Measurements from ENCODE around the gene CHMP3. TPM values are rescaled to one million over a fixed set of nuclear protein-coding genes. Genes with fewer than 3 reads are reported as not detected.

The CHMP3 gene
- total and polyA plus RNA-seq, 2 experiments from 2014 or later: 57.0 to 74.4 TPM

DNA sequence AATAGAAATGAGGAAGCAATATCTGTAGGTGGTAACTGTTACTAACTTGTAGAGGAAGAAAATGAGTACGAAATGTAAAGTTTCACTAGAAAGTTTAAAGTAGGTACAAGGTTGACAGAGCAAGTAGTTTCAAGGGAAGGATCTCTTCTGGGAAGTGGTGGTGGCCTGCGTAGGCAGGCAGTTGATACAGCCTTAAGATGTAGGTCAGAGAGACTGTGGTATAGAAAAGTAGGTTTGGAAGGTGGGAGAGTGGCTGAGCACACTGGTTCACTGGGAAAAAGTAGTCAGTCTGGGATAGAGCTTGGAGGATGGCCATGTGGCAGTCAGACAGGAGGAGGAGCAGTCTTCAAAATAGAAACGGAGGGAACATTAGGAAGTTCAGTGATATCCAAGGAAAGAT, 98.6 kb downstream of the CHMP3 start:
- H3K9me2 ChIP-seq (replicated peaks; ENCODE audit: insufficient read depth): no peaks in the 10 kb centered on the region
- H2AFZ ChIP-seq: no peak overlapping the region
- 94% methylated on average over 3 of the region's 3 CpGs for WGBS (ENCODE audit: low lambda C conversion rate, missing lambda C conversion rate)
- no peaks in the 10 kb centered on the region for H3K4me1 ChIP-seq (ENCODE audit: insufficient read depth)
- H3K36me3 ChIP-seq (replicated peaks; ENCODE audit: insufficient read depth, low read depth): no peaks in the 10 kb centered on the region
- TF ChIP-seq EZH2phosphoT487 (IDR thresholded peaks at IDR 0.05; ENCODE audit: low read depth, severe bottlenecking, unreplicated experiment): no peak
- no peak for TF ChIP-seq EZH2 (IDR thresholded peaks at IDR 0.05; ENCODE audit: borderline replicate concordance)
- TF ChIP-seq, protein P1, sequence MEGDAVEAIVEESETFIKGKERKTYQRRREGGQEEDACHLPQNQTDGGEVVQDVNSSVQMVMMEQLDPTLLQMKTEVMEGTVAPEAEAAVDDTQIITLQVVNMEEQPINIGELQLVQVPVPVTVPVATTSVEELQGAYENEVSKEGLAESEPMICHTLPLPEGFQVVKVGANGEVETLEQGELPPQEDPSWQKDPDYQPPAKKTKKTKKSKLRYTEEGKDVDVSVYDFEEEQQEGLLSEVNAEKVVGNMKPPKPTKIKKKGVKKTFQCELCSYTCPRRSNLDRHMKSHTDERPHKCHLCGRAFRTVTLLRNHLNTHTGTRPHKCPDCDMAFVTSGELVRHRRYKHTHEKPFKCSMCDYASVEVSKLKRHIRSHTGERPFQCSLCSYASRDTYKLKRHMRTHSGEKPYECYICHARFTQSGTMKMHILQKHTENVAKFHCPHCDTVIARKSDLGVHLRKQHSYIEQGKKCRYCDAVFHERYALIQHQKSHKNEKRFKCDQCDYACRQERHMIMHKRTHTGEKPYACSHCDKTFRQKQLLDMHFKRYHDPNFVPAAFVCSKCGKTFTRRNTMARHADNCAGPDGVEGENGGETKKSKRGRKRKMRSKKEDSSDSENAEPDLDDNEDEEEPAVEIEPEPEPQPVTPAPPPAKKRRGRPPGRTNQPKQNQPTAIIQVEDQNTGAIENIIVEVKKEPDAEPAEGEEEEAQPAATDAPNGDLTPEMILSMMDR (IDR thresholded peaks at IDR 0.05; ENCODE audit: poor library complexity): no peak
- no peaks in the 10 kb centered on the region for H4K20me1 ChIP-seq (ENCODE audit: insufficient read depth, poor library complexity, severe bottlenecking)
- H3K9me3 ChIP-seq (ENCODE audit: low read depth): no peaks in the 10 kb centered on the region
- no peak for DNase-seq (ENCODE audit: low spot score)
- no peak overlapping the region for H3K4me2 ChIP-seq
- H3K79me2 ChIP-seq: no peaks in the 10 kb centered on the region
- no peaks in the 10 kb centered on the region for H3K27me3 ChIP-seq
- H3K27ac ChIP-seq: no peak overlapping the region
- H3K4me3 ChIP-seq: no peak overlapping the region

DNA sequence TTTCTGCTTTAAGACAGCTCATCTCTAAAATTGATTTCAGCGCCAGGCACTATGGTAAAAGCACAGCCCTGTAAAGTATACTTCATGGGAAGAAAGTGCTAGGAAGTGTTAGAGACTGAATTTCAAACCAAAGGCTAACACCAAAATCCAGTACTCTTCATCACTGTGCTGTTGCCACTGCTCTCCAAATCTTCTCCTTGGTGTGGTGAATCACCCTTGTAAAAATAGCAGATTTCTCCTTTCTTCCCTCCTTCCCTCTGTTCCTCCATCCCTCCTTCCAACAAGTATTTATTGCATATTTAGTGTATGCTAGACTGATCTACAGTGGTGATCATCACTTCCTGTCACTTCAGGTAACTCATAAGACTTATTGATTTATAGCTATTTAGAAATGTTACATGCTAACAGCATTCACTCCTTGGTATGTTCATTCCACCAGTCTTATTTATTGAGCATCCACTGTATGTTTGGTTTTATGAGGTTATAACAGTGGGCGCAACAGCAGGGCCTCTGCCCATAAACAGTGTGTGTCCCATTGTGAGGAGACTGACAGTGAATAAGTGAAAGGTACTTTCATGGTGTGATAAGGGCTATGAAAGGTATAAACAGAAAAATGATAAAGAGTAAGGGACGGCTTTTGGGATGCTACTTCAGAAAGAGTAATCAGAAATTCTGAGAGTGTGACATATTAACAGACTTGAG, 102.0 kb downstream of the CHMP3 start:
- H3K9me2 ChIP-seq (replicated peaks; ENCODE audit: insufficient read depth): no peaks in the 10 kb centered on the region
- DNase-seq (ENCODE audit: low spot score): no peak
- H3K4me1 ChIP-seq (ENCODE audit: insufficient read depth): no peaks in the 10 kb centered on the region
- WGBS (ENCODE audit: low lambda C conversion rate, missing lambda C conversion rate): 100% methylated on average over 3 of the region's 3 CpGs
- no peaks in the 10 kb centered on the region for H3K27me3 ChIP-seq
- H2AFZ ChIP-seq: no peak overlapping the region
- H3K4me2 ChIP-seq: no peak overlapping the region
- TF ChIP-seq, protein P1 (IDR thresholded peaks at IDR 0.05; ENCODE audit: poor library complexity): no peak
- TF ChIP-seq EZH2phosphoT487 (IDR thresholded peaks at IDR 0.05; ENCODE audit: low read depth, severe bottlenecking, unreplicated experiment) (no peak), EZH2 (IDR thresholded peaks at IDR 0.05; ENCODE audit: borderline replicate concordance) (no peak)
- H3K4me3 ChIP-seq: no peak overlapping the region
- no peak overlapping the region for H3K27ac ChIP-seq
- peaks cover 10% of the 10 kb centered on the region for H3K79me2 ChIP-seq
- no peaks in the 10 kb centered on the region for H3K36me3 ChIP-seq (replicated peaks; ENCODE audit: insufficient read depth, low read depth)
- no peaks in the 10 kb centered on the region for H4K20me1 ChIP-seq (ENCODE audit: insufficient read depth, poor library complexity, severe bottlenecking)
- H3K9me3 ChIP-seq (ENCODE audit: low read depth): no peaks in the 10 kb centered on the region

DNA sequence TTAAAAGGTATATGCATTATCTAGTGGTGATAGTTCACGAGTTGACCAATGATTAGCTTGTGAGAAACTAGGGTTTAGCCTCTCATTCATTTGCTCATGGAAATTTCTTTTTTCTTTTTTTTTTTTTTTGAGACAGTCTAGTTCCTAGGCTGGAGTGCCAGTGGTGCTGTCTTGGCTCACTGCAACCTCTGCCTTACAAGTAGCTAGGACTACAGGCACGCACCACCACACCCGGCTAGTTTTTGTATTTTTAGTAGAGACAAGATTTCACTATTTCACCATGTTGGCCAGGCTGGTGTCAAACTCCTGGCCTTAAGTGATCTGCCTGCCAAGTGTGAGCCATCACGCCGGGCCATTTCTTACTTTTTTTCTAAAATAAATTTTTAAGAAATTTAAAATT, 108.1 kb downstream of the CHMP3 start:
- 96% methylated on average over 5 of the region's 5 CpGs for WGBS (ENCODE audit: low lambda C conversion rate, missing lambda C conversion rate)

More for the DNA sequence above, 108.1 kb downstream of the CHMP3 start:
- Histone ChIP-seq H3K27ac (no peak overlapping the region), H3K27me3 (no peaks in the 10 kb centered on the region), H4K20me1 (ENCODE audit: insufficient read depth, poor library complexity, severe bottlenecking) (peaks cover 4% of the 10 kb centered on the region), H3K4me3 (no peak overlapping the region), H3K9me2 (replicated peaks; ENCODE audit: insufficient read depth) (no peaks in the 10 kb centered on the region), H3K4me1 (ENCODE audit: insufficient read depth) (no peaks in the 10 kb centered on the region), H3K4me2 (no peak overlapping the region), H3K79me2 (peaks cover 28% of the 10 kb centered on the region), H2AFZ (no peak overlapping the region), H3K36me3 (replicated peaks; ENCODE audit: insufficient read depth, low read depth) (peaks cover 8% of the 10 kb centered on the region), H3K9me3 (ENCODE audit: low read depth) (no peaks in the 10 kb centered on the region)
- no peak for DNase-seq (ENCODE audit: low spot score)
- no peak for TF ChIP-seq EZH2phosphoT487 (IDR thresholded peaks at IDR 0.05; ENCODE audit: low read depth, severe bottlenecking, unreplicated experiment)
- TF ChIP-seq, protein P1 (IDR thresholded peaks at IDR 0.05; ENCODE audit: poor library complexity): no peak
- TF ChIP-seq EZH2 (IDR thresholded peaks at IDR 0.05; ENCODE audit: borderline replicate concordance): no peak

Measured in hepatocyte (in vitro differentiated cells).